Measurements from ENCODE around the gene ATG13.

ATG13 gene

DNA sequence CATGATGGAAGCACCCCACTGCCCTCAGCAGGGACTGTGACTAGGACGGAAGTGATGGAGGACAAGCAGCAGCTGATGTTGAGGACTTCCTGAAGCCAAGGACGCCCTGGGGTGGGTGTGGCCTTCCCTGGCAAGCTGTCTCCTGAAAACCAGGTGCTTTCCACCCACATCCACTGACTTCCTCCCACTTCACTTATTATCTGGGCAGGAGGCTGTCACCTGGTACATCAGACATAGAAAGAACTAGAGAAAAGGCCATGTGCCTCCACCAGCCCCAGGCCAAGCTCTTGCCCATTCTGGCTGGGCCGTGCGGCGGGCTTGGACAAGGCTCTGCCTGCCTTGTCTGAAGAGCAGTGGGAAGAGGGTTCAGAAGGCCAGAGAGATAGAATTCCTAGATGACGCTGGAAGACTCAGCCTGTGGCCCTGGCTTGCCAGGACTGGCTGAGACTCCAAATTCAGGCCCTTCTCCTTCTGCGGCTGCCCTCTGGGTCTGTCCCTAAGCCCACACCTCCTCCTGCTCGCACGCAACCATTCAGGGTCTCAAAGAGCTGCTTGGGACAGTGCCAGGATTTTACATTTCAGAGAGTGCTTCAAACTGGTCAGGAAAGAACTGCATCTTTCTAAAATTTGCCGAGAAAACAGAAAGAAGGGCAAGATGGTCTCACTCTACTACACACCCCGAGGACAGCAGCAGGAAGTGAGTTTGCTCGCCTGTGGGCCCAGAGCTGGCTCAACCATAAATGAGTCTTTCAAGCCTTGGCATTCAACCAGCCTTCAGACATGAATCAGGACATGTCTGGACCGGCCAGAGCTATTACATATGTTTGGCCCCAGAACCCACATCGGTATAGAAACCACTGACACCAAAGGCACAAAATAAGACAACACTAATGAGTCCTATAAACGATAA is 69.8 kb downstream of the ATG13 start:
- Histone ChIP-seq H3K9me3 (ENCODE audit: insufficient read depth, low read length) (no peaks in the 10 kb centered on the region), H3K4me1 (ENCODE audit: insufficient read depth, insufficient read length) (peaks cover 3% of the 10 kb centered on the region), H3K27me3 (ENCODE audit: insufficient read depth, insufficient read length) (no peaks in the 10 kb centered on the region), H3K9ac (ENCODE audit: insufficient read length, low read depth) (no peak overlapping the region), H3K4me3 (ENCODE audit: insufficient read length, low read depth) (no peak overlapping the region), H3K36me3 (ENCODE audit: insufficient read depth, insufficient read length, low read length) (peaks cover 58% of the 10 kb centered on the region)
- no peak for DNase-seq (ENCODE audit: low read depth, low spot score)
- TF ChIP-seq ZNF274 (IDR thresholded peaks at IDR 0.05; ENCODE audit: low read depth, low read length) (no peak), YY1 (IDR thresholded peaks at IDR 0.05; ENCODE audit: insufficient read depth, insufficient read length) (no peak), SUZ12 (IDR thresholded peaks at IDR 0.05; ENCODE audit: extremely low read depth, insufficient read depth, insufficient read length) (no peak)

DNA sequence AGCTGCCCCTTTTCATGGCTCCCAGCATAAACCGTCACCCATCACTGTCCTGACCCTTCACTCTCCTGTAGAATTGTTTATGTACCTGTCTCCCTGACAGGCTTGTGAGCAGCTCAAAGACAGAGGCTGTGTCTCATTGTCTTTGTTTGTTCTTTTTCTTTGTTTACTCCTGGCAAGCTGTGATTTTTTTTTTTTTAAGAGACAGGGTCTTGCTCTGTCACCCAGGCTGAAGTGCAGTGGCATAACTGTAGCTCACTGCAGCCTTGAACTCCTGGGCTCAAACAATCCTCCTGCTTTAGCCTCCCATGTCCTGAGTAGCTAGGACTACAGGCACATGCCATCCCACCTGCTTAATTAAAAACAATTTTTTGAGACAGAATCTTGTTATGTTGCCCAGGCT is 73.3 kb downstream of the ATG13 start:
- H3K36me3 ChIP-seq (ENCODE audit: insufficient read depth, insufficient read length, low read length), result peaks cover 78% of the 10 kb centered on the region
- no peak for TF ChIP-seq SUZ12 (IDR thresholded peaks at IDR 0.05; ENCODE audit: extremely low read depth, insufficient read depth, insufficient read length)
- no peak for TF ChIP-seq ZNF274 (IDR thresholded peaks at IDR 0.05; ENCODE audit: low read depth, low read length)
- TF ChIP-seq YY1 (IDR thresholded peaks at IDR 0.05; ENCODE audit: insufficient read depth, insufficient read length), result no peak
- no peaks in the 10 kb centered on the region for H3K9me3 ChIP-seq (ENCODE audit: insufficient read depth, low read length)
- no peak for DNase-seq (ENCODE audit: low read depth, low spot score)
- no peak overlapping the region for H3K4me3 ChIP-seq (ENCODE audit: insufficient read length, low read depth)
- no peaks in the 10 kb centered on the region for H3K27me3 ChIP-seq (ENCODE audit: insufficient read depth, insufficient read length)
- H3K9ac ChIP-seq (ENCODE audit: insufficient read length, low read depth), result no peak overlapping the region
- peaks cover 6% of the 10 kb centered on the region for H3K4me1 ChIP-seq (ENCODE audit: insufficient read depth, insufficient read length)

DNA sequence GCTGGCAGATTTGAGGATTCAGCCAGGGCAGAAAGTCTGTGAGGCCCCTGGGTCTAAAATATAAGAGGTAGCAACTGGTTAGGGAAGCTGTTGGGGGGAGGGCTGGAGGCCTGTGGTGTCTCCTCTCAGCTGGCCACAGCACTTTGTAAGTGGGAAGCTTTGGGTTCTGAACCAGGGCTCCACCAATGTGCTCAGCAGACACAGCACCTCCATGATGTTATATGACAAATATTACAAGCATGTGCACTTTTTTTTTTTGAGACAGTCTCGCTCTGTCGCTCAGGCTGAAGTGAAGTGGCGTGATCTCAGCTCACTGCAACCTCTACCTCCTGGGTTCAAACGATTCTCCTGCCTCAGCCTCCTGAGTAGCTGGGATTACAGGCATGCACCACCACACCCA is 75.1 kb downstream of the ATG13 start:
- DNase-seq (ENCODE audit: low read depth, low spot score), result no peak
- TF ChIP-seq ZNF274 (IDR thresholded peaks at IDR 0.05; ENCODE audit: low read depth, low read length), result no peak
- no peak for TF ChIP-seq YY1 (IDR thresholded peaks at IDR 0.05; ENCODE audit: insufficient read depth, insufficient read length)
- TF ChIP-seq SUZ12 (IDR thresholded peaks at IDR 0.05; ENCODE audit: extremely low read depth, insufficient read depth, insufficient read length), result no peak
- no peaks in the 10 kb centered on the region for H3K27me3 ChIP-seq (ENCODE audit: insufficient read depth, insufficient read length)
- H3K9ac ChIP-seq (ENCODE audit: insufficient read length, low read depth), result no peak overlapping the region
- peaks cover 70% of the 10 kb centered on the region for H3K36me3 ChIP-seq (ENCODE audit: insufficient read depth, insufficient read length, low read length)
- no peak overlapping the region for H3K4me3 ChIP-seq (ENCODE audit: insufficient read length, low read depth)
- H3K4me1 ChIP-seq (ENCODE audit: insufficient read depth, insufficient read length), result peaks cover 8% of the 10 kb centered on the region
- H3K9me3 ChIP-seq (ENCODE audit: insufficient read depth, low read length), result no peaks in the 10 kb centered on the region

DNA sequence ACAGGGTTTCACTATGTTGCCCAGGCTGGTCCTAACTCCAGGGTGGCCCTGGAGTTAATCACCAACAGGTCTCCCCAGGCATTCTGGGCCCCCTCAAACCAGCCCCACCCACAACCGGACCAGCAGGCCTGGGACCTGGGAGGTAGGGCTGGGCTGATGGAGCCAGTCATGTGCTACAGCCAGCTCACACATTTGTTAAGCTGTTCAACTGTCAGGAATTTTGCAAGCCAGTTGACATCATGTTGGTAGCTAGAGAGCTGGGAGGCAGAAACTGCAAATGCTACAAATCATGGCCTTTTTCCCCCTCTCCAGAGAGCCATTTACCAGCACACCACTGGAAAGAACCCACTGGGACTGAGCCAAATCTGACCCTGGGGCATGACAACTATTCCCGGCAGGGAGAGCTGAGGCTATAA is 76.3 kb downstream of the ATG13 start:
- H3K4me1 ChIP-seq (ENCODE audit: insufficient read depth, insufficient read length), result peaks cover 11% of the 10 kb centered on the region
- no peak overlapping the region for H3K4me3 ChIP-seq (ENCODE audit: insufficient read length, low read depth)
- H3K27me3 ChIP-seq (ENCODE audit: insufficient read depth, insufficient read length), result no peaks in the 10 kb centered on the region
- H3K9ac ChIP-seq (ENCODE audit: insufficient read length, low read depth), result no peak overlapping the region
- TF ChIP-seq ZNF274 (IDR thresholded peaks at IDR 0.05; ENCODE audit: low read depth, low read length), result no peak
- no peak for TF ChIP-seq YY1 (IDR thresholded peaks at IDR 0.05; ENCODE audit: insufficient read depth, insufficient read length)
- TF ChIP-seq SUZ12 (IDR thresholded peaks at IDR 0.05; ENCODE audit: extremely low read depth, insufficient read depth, insufficient read length), result no peak
- H3K9me3 ChIP-seq (ENCODE audit: insufficient read depth, low read length), result no peaks in the 10 kb centered on the region
- DNase-seq (ENCODE audit: low read depth, low spot score), result no peak
- H3K36me3 ChIP-seq (ENCODE audit: insufficient read depth, insufficient read length, low read length), result peaks cover 59% of the 10 kb centered on the region

GRCh38 chr11:46694072-46694471 is 76.7 kb downstream of the ATG13 start:
- DNase-seq (ENCODE audit: low read depth, low spot score), result no peak
- no peak overlapping the region for H3K9ac ChIP-seq (ENCODE audit: insufficient read length, low read depth)
- TF ChIP-seq SUZ12 (IDR thresholded peaks at IDR 0.05; ENCODE audit: extremely low read depth, insufficient read depth, insufficient read length) (no peak), YY1 (IDR thresholded peaks at IDR 0.05; ENCODE audit: insufficient read depth, insufficient read length) (no peak), ZNF274 (IDR thresholded peaks at IDR 0.05; ENCODE audit: low read depth, low read length) (no peak)

DNA sequence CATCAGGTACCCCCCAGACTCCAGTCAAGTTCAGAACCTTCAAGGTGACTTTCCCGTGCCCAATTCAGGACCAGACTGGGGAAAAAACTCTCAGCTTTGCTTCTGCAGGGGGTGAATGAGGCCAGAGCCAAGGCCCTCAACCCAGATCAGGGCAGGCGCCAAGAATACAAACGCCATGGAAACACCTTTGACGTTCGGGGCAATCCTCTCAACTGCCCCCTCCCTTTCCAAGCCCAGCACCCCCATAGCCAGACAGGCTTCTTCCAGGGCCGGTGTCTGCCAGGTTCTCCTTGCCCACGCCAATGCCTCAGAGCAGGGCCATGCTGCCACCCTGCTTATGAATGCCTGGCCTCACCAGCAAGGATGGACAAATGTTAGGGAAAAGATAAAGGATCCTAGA is 77.3 kb downstream of the ATG13 start:
- DNase-seq (ENCODE audit: low read depth, low spot score), result no peak
- Histone ChIP-seq H3K4me1 (ENCODE audit: insufficient read depth, insufficient read length) (peaks cover 11% of the 10 kb centered on the region), H3K36me3 (ENCODE audit: insufficient read depth, insufficient read length, low read length) (peaks cover 55% of the 10 kb centered on the region), H3K27me3 (ENCODE audit: insufficient read depth, insufficient read length) (no peaks in the 10 kb centered on the region), H3K9ac (ENCODE audit: insufficient read length, low read depth) (no peak overlapping the region), H3K9me3 (ENCODE audit: insufficient read depth, low read length) (no peaks in the 10 kb centered on the region), H3K4me3 (ENCODE audit: insufficient read length, low read depth) (no peak overlapping the region)
- TF ChIP-seq ZNF274 (IDR thresholded peaks at IDR 0.05; ENCODE audit: low read depth, low read length) (no peak), YY1 (IDR thresholded peaks at IDR 0.05; ENCODE audit: insufficient read depth, insufficient read length) (no peak), SUZ12 (IDR thresholded peaks at IDR 0.05; ENCODE audit: extremely low read depth, insufficient read depth, insufficient read length) (no peak)

More at GRCh38 chr11:46694072-46694471, 76.7 kb downstream of the ATG13 start:
- peaks cover 11% of the 10 kb centered on the region for H3K4me1 ChIP-seq (ENCODE audit: insufficient read depth, insufficient read length)
- H3K4me3 ChIP-seq (ENCODE audit: insufficient read length, low read depth), result no peak overlapping the region
- H3K27me3 ChIP-seq (ENCODE audit: insufficient read depth, insufficient read length), result no peaks in the 10 kb centered on the region
- H3K9me3 ChIP-seq (ENCODE audit: insufficient read depth, low read length), result no peaks in the 10 kb centered on the region
- H3K36me3 ChIP-seq (ENCODE audit: insufficient read depth, insufficient read length, low read length), result peaks cover 58% of the 10 kb centered on the region

DNA sequence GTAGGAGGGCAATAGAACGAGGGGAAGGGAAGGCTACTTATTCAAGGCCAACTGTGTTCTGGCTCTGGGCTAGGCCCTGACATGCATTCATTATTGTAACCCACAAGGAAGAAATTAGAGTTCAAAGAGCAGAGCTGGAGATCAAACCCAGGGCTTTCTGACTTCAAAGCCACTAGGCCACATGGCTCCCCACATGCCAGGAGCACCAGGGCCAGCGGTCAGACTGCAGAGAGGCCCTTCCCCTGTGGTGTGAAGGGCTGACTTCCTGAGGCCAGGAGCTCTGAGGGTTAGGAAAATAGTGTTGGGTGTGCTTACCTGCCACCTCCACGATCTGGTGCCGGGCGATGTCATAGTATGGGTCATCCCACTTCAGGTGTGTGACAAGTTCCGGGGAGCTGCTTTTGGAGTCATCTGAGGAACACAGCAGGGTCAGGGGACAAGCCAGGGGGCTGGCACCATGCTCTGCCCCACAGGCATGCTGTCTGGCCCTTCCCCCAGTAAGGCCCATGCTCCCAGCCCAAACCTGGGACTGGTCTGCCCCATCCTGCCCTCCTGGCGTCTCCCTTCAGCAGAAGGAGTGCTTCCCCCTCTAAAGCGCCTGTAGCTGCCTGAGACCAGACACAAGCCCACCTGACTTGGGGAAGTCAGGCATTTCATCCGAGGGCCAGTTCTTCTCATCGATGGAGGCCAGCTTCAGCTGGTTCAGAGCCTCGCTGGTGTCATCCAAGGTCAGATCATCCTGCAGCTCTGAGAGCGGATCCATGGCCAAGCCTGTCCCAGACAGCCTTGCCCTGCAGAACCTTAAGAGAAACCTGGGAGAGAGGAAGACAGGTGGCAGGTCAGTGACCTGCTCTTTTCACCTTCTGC is 78.2 kb downstream of the ATG13 start:
- H3K27me3 ChIP-seq (ENCODE audit: insufficient read depth, insufficient read length), result no peaks in the 10 kb centered on the region
- no peak overlapping the region for H3K4me3 ChIP-seq (ENCODE audit: insufficient read length, low read depth)
- H3K4me1 ChIP-seq (ENCODE audit: insufficient read depth, insufficient read length), result peaks cover 11% of the 10 kb centered on the region
- H3K36me3 ChIP-seq (ENCODE audit: insufficient read depth, insufficient read length, low read length), result peaks cover 50% of the 10 kb centered on the region
- H3K9ac ChIP-seq (ENCODE audit: insufficient read length, low read depth), result no peak overlapping the region
- no peak for DNase-seq (ENCODE audit: low read depth, low spot score)
- no peaks in the 10 kb centered on the region for H3K9me3 ChIP-seq (ENCODE audit: insufficient read depth, low read length)
- no peak for TF ChIP-seq YY1 (IDR thresholded peaks at IDR 0.05; ENCODE audit: insufficient read depth, insufficient read length)
- no peak for TF ChIP-seq ZNF274 (IDR thresholded peaks at IDR 0.05; ENCODE audit: low read depth, low read length)
- no peak for TF ChIP-seq SUZ12 (IDR thresholded peaks at IDR 0.05; ENCODE audit: extremely low read depth, insufficient read depth, insufficient read length)

Measured in NT2/D1 (cell line).